Panc1 (cell line): Measurements from ENCODE around the gene S100A6. TPM values are rescaled to one million over a fixed set of nuclear protein-coding genes. Genes with fewer than 3 reads are reported as not detected.

Experiments used
- total RNA-seq: library from RNA; stranded (reverse); gene quantifications from one replicate; pipeline ENCODE4 v1.2.1, GENCODE V29; 2021; ENCODE audit not compliant: unreplicated experiment

S100A6 gene
- total RNA-seq, 1 experiment from 2014 or later = 1,986 TPM

Other genes with a start within 250 kb of the S100A6 start
- not detected for gene PGLYRP3, start 223.0 kb downstream of the S100A6 start, total RNA-seq
- gene PGLYRP4, start 187.2 kb downstream of the S100A6 start, total RNA-seq = not detected
- 0.44 TPM for gene S100A9, start 178.1 kb downstream of the S100A6 start, total RNA-seq
- gene S100A12, start 160.4 kb downstream of the S100A6 start, total RNA-seq = not detected
- gene S100A8, start 144.9 kb downstream of the S100A6 start, total RNA-seq = not detected
- gene S100A7A, start 119.5 kb downstream of the S100A6 start, total RNA-seq = not detected
- gene S100A7, start 75.3 kb downstream of the S100A6 start, total RNA-seq = not detected
- 0.72 TPM for gene S100A5, start 4.9 kb upstream of the S100A6 start, total RNA-seq
- gene S100A4, start 9.8 kb upstream of the S100A6 start, total RNA-seq = 773 TPM
- gene S100A3, start 13.3 kb upstream of the S100A6 start, total RNA-seq = 12.0 TPM
- gene S100A2, start 29.9 kb upstream of the S100A6 start, total RNA-seq = 6.2 TPM
- 61.6 TPM for gene S100A16, start 77.1 kb upstream of the S100A6 start, total RNA-seq
- 0.57 TPM for gene S100A14, start 80.3 kb upstream of the S100A6 start, total RNA-seq
- 111 TPM for gene S100A13, start 91.5 kb upstream of the S100A6 start, total RNA-seq
- 2.9 TPM for gene S100A1, start 92.4 kb upstream of the S100A6 start, total RNA-seq
- 87.0 TPM for gene CHTOP, start 98.1 kb upstream of the S100A6 start, total RNA-seq
- 46.8 TPM for gene SNAPIN, start 122.7 kb upstream of the S100A6 start, total RNA-seq
- gene ILF2, start 135.0 kb upstream of the S100A6 start, total RNA-seq = 221 TPM
- gene NPR1, start 142.7 kb upstream of the S100A6 start, total RNA-seq = 0.36 TPM
- 77.3 TPM for gene INTS3, start 192.1 kb upstream of the S100A6 start, total RNA-seq
- gene SLC27A3, start 239.4 kb upstream of the S100A6 start, total RNA-seq = 8.0 TPM